ENCODE measurements around the gene MT1M.

DNA sequence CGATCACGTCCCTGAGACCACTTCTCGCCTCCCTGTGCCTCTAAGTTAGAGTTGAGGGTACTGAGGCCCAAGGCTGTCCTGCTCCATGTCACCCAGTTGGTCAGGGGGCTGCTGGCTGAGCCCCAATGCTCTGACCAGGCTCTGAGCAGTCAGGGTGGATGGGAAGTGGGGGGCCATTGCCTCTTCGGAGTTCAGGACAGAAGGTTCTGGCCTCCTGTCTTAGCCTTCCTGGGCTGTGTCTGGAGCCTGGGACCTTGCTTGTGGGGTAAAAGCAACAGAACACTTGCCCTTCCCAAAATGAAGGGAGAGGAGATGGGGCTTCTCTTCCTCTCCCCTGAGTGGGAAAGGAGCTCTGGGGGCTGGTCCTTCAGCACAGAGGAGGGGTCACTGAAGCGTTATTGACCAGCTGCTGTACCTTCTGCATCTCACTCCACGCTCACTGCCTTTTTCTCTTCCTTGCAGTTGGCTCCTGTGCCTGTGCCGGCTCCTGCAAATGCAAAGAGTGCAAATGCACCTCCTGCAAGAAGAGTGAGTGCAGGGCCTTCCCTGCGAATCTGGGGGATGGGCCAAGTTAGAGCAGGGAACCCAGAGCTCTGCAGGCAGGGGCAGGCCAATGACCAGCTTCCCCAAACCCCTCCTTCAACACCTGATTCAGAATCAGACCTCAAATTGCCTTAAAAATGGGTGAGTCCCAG is 50.4 kb downstream of the MT1M start:
- TF ChIP-seq, protein P1, sequence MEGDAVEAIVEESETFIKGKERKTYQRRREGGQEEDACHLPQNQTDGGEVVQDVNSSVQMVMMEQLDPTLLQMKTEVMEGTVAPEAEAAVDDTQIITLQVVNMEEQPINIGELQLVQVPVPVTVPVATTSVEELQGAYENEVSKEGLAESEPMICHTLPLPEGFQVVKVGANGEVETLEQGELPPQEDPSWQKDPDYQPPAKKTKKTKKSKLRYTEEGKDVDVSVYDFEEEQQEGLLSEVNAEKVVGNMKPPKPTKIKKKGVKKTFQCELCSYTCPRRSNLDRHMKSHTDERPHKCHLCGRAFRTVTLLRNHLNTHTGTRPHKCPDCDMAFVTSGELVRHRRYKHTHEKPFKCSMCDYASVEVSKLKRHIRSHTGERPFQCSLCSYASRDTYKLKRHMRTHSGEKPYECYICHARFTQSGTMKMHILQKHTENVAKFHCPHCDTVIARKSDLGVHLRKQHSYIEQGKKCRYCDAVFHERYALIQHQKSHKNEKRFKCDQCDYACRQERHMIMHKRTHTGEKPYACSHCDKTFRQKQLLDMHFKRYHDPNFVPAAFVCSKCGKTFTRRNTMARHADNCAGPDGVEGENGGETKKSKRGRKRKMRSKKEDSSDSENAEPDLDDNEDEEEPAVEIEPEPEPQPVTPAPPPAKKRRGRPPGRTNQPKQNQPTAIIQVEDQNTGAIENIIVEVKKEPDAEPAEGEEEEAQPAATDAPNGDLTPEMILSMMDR (IDR thresholded peaks at IDR 0.05): no peak
- TF ChIP-seq POLR2A (IDR thresholded peaks at IDR 0.05; ENCODE audit: low read depth) (no peak), POLR2AphosphoS5 (IDR thresholded peaks at IDR 0.05) (no peak), EP300 (IDR thresholded peaks at IDR 0.05) (no peak)

Measured in esophagus muscularis mucosa (tissue), 4 donors.